GM18519 (cell line): ENCODE data around the gene NME5.

Source experiments
- ATAC-seq: cut with Tn5 transposase; IDR thresholded peaks from one replicate; pipeline ENCODE4 v1.9.1; 2021; ENCODE audit warnings: mild to moderate bottlenecking, moderate library complexity; ENCODE audit not compliant: unreplicated experiment, low FRiP score

The NME5 gene

DNA sequence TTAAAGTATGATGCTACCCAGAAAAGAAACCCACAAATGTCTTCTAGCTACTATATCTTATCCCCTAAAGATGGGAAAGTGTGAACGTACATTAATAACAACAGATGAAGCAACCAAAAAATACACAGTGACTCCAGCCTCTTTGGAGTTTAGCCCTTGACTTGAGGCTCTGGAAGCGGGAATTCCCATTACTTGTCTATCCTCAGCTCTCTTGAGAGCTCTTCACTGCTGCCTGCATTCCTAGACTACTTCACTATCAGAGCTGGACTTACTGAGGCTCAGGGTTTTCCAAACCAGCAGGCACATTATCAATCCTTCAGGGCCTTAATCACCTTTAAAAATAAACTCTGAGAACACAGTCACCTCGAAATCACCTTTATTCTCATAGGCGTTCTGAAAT is 1.0 kb upstream of the NME5 start:
- no peak for ATAC-seq

GRCh38 chr5:138139781-138140090 is 508 bp upstream of the NME5 start:
- no peak for ATAC-seq

DNA sequence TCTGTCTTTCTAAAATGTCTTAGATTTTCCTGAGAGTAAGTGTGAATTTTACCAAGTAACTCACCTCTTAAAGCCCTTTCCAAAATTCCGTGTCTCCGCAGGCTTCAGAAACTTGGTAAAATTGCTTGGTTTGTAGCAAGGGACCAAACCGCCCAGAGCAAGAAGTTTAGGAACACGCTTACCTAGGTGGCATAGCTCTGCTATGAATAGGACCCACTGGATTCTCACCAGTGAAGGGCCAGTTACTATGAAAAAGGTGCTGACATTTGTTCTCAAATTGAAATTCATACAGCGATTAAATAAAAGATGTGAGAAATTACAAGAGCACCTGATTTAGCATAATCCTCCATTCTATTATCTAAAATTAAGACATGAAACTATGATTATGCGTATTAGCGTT is 6.7 kb downstream of the NME5 start:
- no peak for ATAC-seq

DNA sequence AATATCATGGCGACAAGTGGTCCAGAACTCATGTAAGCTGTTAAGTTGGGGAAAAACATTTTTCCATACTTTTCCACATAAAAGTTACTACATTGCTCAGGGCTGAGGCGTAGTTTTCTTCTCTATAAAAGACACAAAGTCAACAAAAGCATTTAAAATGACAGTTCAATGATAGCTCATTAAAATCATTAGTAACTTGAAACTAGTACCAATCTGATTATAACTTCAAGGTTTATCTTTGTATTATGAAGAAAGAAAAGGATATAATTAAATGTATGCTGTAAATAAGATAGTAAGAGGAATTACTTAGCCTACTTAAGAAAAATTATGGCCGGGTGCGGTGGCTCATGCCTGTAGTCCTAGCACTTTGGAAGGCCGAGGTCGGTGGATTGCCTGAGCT is 9.9 kb downstream of the NME5 start:
- ATAC-seq = no peak

- ATAC-seq = no peak
Observed at GRCh38 chr5:138128334-138128733, 10.9 kb downstream of the NME5 start.

- ATAC-seq = no peak
Observed at GRCh38 chr5:138115254-138115653, 24.0 kb downstream of the NME5 start.

GRCh38 chr5:138111937-138112336 is 27.3 kb downstream of the NME5 start:
- ATAC-seq = no peak

- no peak for ATAC-seq
Observed at GRCh38 chr5:138111181-138111580, 28.0 kb downstream of the NME5 start.

DNA sequence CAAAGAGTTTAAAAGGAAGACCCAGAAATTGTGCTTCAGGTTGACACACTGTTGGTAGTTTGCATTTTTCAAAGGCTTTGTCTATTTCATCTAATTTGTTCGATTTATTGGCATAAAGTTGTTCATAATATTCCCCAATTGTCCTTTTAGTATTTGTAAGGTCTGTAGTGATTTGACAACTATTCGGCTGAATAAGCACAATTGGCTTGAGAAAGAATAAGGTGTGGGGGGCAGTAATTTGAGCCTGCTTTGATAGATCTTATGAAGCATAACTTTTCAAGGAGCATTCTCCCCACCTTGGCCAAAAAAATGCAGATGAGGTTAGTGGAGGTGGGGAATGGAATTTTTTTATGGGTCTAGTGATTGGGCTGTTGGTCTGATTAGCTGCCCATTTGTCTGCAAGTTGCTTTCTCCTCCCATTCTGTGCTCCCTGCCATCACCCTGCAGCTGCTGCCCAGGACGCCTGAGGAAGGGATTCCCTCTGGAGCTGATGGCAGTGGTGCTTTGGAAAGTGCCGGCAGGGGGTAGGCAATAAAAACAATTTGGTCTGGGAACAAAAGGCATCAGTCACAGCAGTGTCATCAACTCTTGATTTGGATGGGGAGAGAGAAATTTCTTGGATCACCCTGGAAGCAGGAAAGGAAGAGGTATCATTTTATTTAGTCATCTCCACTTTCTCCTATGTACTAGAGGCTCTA is 28.8 kb downstream of the NME5 start:
- ATAC-seq = no peak

DNA sequence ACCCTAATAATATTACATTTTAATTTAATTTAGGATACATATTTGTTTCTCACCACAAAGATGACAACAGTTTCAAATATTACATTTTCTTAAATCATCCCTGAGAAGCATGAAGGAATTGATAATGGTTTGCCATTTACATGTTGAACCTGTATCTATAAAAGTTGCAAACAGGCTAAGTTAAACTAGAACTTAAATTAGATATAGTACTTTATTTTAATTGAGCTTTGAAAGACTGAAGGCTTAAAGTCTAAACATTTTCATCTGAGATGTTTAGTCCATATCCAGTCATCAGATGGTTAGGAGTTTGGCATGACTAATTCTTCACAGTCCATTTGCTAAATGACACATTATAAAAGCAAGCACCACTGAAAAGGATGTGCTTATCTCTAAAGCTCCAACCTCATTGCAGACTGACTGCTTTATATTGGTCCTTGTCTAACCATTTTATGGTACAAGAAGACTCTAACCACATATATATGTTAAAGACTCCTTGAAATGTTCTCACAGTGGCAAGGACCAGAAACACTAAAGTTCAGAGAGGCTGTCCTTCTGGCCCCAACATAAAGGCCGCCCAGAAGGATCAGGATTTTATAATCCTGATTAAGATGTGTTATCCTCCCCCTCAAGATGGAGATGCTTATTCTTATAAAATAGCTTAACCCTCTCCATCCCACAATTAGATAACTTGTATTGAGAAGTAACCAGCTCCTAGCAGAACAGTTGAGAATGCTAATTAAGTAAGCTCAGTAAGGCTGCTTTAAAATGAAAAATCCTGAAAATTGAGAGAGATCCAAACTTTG is 29.6 kb downstream of the NME5 start:
- ATAC-seq = no peak

DNA sequence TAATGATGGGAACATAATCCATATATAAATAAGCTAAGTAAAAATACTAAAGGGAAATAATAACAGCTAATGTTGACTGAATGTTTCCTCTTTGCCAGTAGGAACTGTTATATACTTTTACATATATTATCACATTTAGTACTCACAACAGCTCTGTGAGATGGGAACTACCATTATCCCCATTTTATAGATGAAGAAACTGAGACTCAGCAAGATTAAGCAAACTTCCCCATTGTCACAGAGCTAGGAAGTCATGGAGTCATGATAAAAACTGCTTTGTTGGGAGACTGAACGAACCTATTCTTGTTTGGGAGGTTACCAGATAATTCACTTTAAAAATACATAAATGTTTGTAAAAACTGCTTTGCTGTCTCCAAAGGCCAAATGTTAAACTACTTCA is 32.0 kb downstream of the NME5 start:
- no peak for ATAC-seq

- no peak for ATAC-seq
Observed at GRCh38 chr5:138105709-138106108, 33.5 kb downstream of the NME5 start.

DNA sequence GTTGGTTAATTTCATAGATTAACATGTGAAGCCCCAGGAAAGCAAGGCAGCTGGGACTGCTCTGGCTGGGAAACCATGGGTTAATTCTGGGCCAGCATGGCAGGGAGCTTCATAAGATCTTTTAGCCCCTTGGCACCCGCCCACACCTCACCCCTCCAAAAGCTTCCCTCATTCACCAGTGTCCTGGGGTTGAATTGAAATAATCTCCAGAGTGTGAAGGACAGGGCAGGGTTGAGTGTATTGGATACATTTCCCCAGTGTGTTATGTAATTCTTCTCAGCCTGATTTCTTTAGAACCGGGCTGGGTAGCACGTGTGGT is 36.0 kb downstream of the NME5 start:
- no peak for ATAC-seq

GRCh38 chr5:138102454-138103318 is 36.5 kb downstream of the NME5 start:
- no peak for ATAC-seq

DNA sequence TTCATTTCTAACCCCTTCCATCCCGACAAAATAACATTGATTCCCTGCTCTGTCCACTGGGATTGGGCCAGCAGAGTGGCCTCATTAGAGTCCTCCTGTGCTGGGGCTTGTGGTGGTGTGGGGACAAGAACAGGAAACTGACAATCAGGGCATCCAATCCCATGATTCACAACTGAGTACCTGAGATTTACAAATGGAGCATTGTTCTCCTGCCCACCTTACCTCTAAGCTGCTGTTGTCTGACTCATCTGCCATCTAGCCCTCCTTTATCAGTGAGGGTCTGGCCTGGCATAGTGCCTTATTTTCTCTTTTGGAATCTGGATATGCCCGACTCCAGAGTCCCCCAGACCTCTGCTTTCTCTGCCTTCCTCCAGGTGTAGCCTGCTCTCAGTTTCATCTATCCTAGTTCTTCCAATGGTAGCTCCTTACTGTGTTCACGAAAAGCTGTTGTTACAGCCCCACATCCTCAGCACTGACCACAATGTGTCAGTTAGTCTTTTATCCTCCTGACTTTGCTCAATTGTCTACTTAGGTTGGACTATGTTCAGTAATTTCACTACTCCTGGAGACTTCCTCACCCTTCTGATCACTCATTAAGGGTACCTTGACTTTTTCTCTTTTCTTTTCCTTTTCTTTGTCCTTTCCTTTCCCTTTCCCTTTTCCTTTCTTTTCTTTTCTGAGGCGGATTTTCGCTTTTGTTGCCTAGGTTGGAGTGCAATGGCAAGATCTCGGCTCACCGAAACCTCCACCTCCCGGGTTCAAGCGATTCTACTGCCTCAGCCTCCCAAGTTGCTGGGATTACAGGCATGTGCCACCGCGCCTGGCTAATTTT is 42.0 kb downstream of the NME5 start:
- ATAC-seq = no peak

- ATAC-seq = no peak
Observed at GRCh38 chr5:138096363-138096762, 42.9 kb downstream of the NME5 start.

DNA sequence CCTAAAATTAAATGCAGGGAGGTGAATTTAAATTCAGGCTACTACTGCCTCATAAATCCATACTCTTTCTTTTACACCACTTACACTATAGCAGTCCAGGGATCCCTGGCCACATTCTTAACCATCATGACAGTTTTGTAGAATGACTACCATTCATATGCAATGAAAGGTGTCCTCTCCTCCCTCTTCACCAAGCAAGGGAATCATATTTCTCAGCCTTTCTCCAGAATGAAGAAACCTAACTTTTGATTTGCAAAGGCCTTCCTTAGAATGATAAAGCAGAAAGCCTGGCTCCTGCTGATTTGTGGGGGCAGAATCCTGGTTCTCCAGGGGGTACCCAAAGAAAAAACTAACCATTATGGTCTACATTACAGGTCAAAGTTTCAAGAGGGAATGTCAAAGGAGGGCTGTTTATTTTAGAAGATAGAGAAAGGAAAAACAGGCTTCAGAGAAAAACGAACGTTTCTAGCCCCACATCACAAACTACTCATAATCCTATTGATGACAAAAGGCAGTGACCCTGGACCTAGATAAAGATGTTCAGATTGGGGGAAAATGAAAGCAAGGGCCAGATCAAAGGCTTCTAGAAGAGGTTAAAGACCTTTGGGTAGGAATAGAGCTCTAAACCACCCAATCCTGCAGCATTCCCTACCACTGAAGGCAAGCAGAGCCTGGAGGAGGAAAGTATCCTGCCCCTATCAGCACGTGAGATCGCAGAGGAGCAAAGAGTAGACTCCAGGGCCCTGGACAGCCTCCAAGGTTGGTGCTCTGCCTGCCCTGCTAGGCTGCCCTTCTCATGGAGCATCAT is 43.9 kb downstream of the NME5 start:
- no peak for ATAC-seq

DNA sequence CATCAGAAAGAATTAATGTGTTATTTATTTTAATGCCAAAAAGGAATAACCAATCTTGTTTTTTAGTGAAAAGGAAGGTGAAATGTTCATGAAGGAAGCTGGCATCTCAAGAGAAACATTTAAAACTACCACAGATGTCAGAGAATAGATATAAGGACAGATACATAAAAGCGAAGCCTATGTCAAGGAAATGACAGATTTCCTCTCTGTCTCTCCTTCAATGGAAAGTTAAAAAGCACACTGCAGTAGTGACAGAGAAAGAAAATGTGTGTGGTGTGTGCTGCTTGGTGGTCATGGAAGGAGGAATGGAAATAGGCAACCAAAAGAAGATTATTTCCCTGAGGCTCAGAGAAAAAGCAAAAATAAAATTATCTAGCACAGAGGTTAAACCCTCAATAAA is 46.2 kb downstream of the NME5 start:
- no peak for ATAC-seq

DNA sequence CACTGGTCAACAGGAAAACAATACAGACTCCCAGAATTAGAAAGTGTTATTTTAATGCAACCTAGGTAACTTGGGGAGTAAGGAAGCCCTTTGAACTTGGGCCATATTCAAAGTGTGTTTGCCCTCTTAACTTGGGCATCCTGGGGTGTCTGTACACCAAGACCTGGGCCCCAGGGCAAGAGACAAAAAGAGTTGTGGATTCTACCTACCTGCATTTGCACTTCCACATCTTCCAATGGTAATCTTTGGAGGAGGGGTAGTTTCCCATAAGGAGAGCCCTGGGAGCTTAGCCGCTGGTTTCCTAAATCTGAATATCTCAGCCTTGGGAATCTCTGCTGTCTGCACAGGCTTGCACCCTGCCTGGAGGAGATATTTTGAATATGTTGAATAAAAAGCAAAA is 46.9 kb downstream of the NME5 start:
- ATAC-seq = no peak

GRCh38 chr5:138091685-138092084 is 47.5 kb downstream of the NME5 start:
- ATAC-seq = no peak
